ENCODE measurements around the gene RCVRN. TPM values are rescaled to one million over a fixed set of nuclear protein-coding genes. Genes with fewer than 3 reads are reported as not detected.

Gene RCVRN
- total RNA-seq, 1 donor: not detected

- Histone ChIP-seq H2AFZ (ENCODE audit: low read length) (no peak overlapping the region), H3K27ac (ENCODE audit: low read depth, low read length) (no peak overlapping the region), H4K20me1 (ENCODE audit: insufficient read depth, low read length) (no peaks in the 10 kb centered on the region), H3K79me2 (ENCODE audit: insufficient read depth, low read length) (no peaks in the 10 kb centered on the region), H3K4me3 (ENCODE audit: insufficient read depth, low read length) (no peak overlapping the region), H3K9me3 (ENCODE audit: low read depth, low read length) (no peaks in the 10 kb centered on the region), H3K36me3 (ENCODE audit: insufficient read depth, low read length) (no peaks in the 10 kb centered on the region), H3K4me1 (ENCODE audit: insufficient read depth, low read length) (no peaks in the 10 kb centered on the region), H3K27me3 (ENCODE audit: insufficient read depth, low read length) (no peaks in the 10 kb centered on the region), H3K4me2 (ENCODE audit: insufficient read depth, low read length) (no peak overlapping the region)
- no peak for DNase-seq (ENCODE audit: insufficient read length, low spot score, missing footprints)
- no peak for TF ChIP-seq CTCF (IDR thresholded peaks at IDR 0.05; ENCODE audit: extremely low read depth, low read depth, low read length)
Observed at GRCh38 chr17:9916108-9916507, 11.0 kb upstream of the RCVRN start.

DNA sequence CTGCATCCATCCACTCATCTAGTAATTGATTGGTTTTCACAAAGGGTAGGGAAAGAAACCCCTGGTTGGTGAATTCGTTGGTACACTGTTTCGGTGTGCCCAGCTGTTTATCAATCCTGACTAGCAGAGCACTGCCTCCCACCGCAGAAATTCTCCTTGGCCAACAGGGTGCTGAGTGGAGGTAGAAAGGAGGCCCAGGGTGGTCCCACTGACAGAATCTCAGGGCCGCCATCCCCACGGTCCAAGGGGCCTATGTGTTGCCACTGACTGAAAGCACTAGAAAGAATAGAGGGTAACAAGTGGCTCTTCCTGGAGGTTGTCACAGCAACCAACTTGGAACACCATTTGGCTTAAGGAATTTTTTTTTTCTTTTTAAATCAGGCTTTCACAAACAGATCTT, 8.4 kb upstream of the RCVRN start:
- no peaks in the 10 kb centered on the region for H3K79me2 ChIP-seq (ENCODE audit: insufficient read depth, low read length)
- no peaks in the 10 kb centered on the region for H3K36me3 ChIP-seq (ENCODE audit: insufficient read depth, low read length)
- DNase-seq (ENCODE audit: insufficient read length, low spot score, missing footprints): no peak
- no peaks in the 10 kb centered on the region for H4K20me1 ChIP-seq (ENCODE audit: insufficient read depth, low read length)
- no peak overlapping the region for H3K4me3 ChIP-seq (ENCODE audit: insufficient read depth, low read length)
- no peaks in the 10 kb centered on the region for H3K27me3 ChIP-seq (ENCODE audit: insufficient read depth, low read length)
- H3K4me2 ChIP-seq (ENCODE audit: insufficient read depth, low read length): no peak overlapping the region
- H3K9me3 ChIP-seq (ENCODE audit: low read depth, low read length): no peaks in the 10 kb centered on the region
- no peak overlapping the region for H3K27ac ChIP-seq (ENCODE audit: low read depth, low read length)
- no peaks in the 10 kb centered on the region for H3K4me1 ChIP-seq (ENCODE audit: insufficient read depth, low read length)
- H2AFZ ChIP-seq (ENCODE audit: low read length): no peak overlapping the region
- TF ChIP-seq CTCF (IDR thresholded peaks at IDR 0.05; ENCODE audit: extremely low read depth, low read depth, low read length): no peak

DNA sequence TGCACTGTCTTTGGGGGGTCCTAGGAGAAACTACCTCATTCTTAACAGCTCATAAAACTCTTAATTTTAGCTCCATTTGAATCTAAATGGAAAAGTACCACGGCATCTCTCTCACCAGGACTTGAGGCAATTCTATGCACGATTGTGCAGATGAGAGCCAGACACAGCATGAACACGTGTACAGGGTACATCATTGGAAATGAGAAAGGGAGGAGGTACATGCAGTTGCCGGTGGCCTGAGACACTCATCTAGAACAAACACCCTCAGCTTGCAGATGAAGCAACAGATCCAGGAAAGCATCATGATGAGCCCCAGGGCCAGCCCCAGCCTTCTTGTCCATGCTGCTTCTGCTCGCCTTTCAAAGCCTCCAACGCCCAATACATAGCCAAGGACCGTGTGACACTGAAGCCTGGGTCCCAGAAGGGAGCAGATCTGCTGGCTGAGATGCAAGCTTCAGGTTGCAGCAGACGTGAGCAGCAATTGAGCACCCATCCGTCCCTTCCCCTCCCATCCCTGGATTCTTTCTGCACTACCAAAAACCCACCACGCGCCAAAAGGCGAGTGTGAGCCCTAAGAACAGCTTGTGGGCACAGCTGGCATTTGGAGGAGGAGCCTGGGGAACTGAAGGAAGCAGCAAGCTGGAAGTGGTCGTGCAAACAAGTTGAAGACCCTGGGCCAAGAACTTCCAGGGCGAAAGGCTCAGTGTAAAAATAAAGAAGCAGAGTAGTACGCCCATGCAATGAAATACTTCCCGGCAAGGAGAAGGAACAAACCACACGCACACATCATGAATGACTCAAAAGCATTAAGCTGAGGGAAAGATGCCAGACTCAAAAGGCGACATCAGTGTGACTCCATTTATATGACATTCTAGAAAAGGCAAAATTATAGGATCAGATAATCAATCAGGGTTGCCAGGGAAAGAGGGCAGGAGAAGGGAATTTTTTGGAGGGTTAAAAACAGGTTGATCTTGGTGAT, 7.3 kb upstream of the RCVRN start:
- no peak for TF ChIP-seq CTCF (IDR thresholded peaks at IDR 0.05; ENCODE audit: extremely low read depth, low read depth, low read length)
- H3K27me3 ChIP-seq (ENCODE audit: insufficient read depth, low read length): no peaks in the 10 kb centered on the region

GRCh38 chr17:9911089-9911488, 6.0 kb upstream of the RCVRN start:
- Histone ChIP-seq H3K4me3 (ENCODE audit: insufficient read depth, low read length) (no peak overlapping the region), H3K9me3 (ENCODE audit: low read depth, low read length) (no peaks in the 10 kb centered on the region), H3K36me3 (ENCODE audit: insufficient read depth, low read length) (no peaks in the 10 kb centered on the region), H3K27ac (ENCODE audit: low read depth, low read length) (no peak overlapping the region), H3K4me1 (ENCODE audit: insufficient read depth, low read length) (no peaks in the 10 kb centered on the region), H3K27me3 (ENCODE audit: insufficient read depth, low read length) (no peaks in the 10 kb centered on the region), H3K4me2 (ENCODE audit: insufficient read depth, low read length) (no peak overlapping the region), H2AFZ (ENCODE audit: low read length) (no peak overlapping the region), H3K79me2 (ENCODE audit: insufficient read depth, low read length) (no peaks in the 10 kb centered on the region), H4K20me1 (ENCODE audit: insufficient read depth, low read length) (no peaks in the 10 kb centered on the region)
- TF ChIP-seq CTCF (IDR thresholded peaks at IDR 0.05; ENCODE audit: extremely low read depth, low read depth, low read length): no peak
- peak; percentile 58 for DNase-seq (ENCODE audit: insufficient read length, low spot score, missing footprints)

More for the DNA sequence above, 7.3 kb upstream of the RCVRN start:
- Histone ChIP-seq H3K79me2 (ENCODE audit: insufficient read depth, low read length) (no peaks in the 10 kb centered on the region), H3K4me1 (ENCODE audit: insufficient read depth, low read length) (no peaks in the 10 kb centered on the region), H2AFZ (ENCODE audit: low read length) (no peak overlapping the region), H3K9me3 (ENCODE audit: low read depth, low read length) (no peaks in the 10 kb centered on the region), H3K4me3 (ENCODE audit: insufficient read depth, low read length) (no peak overlapping the region), H3K27ac (ENCODE audit: low read depth, low read length) (no peak overlapping the region), H4K20me1 (ENCODE audit: insufficient read depth, low read length) (no peaks in the 10 kb centered on the region), H3K36me3 (ENCODE audit: insufficient read depth, low read length) (no peaks in the 10 kb centered on the region), H3K4me2 (ENCODE audit: insufficient read depth, low read length) (no peak overlapping the region)
- peak; percentile 59 for DNase-seq (ENCODE audit: insufficient read length, low spot score, missing footprints)
